ENCODE data around the gene LDAH.
A peak's percentile ranks its signal among the peaks of the same experiment; 100 is the strongest.

The LDAH gene

DNA sequence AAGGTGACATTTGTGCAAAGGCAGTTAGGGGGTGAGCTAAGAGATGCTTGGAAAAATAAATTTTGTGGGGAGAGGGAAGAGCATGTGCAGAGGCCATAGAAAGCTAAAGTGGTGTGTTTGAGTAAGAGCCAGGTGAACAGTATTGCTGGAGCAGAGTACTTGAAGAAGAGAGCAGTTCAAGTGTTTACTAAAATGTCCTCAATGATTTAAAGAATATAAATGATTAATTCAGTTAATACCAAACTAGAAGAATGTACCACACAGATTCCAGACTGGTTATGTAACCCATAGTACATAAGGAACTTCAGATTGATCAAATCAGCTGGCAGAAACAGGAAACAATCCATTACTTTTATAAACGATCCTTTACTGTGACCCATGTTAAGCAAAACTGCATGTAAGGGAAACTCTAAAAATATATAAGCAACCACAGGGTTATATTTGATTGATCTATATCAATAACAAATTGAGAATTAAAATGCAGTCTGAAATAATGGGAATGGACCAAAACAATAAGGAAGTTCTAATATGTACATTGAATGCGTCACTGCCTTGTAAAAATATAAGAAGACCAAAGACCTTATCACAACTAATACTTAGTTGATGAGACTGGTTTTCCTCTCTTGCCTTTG lies 76.9 kb downstream of the LDAH start:
- H3K4me3 ChIP-seq (ENCODE audit: low read length) = no peak overlapping the region
- DNase-seq (ENCODE audit: low read depth) = peak; percentile 5
- TF ChIP-seq, protein P1, sequence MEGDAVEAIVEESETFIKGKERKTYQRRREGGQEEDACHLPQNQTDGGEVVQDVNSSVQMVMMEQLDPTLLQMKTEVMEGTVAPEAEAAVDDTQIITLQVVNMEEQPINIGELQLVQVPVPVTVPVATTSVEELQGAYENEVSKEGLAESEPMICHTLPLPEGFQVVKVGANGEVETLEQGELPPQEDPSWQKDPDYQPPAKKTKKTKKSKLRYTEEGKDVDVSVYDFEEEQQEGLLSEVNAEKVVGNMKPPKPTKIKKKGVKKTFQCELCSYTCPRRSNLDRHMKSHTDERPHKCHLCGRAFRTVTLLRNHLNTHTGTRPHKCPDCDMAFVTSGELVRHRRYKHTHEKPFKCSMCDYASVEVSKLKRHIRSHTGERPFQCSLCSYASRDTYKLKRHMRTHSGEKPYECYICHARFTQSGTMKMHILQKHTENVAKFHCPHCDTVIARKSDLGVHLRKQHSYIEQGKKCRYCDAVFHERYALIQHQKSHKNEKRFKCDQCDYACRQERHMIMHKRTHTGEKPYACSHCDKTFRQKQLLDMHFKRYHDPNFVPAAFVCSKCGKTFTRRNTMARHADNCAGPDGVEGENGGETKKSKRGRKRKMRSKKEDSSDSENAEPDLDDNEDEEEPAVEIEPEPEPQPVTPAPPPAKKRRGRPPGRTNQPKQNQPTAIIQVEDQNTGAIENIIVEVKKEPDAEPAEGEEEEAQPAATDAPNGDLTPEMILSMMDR (conservative IDR thresholded peaks at IDR 0.05; ENCODE audit: low read length) = no peak

DNA sequence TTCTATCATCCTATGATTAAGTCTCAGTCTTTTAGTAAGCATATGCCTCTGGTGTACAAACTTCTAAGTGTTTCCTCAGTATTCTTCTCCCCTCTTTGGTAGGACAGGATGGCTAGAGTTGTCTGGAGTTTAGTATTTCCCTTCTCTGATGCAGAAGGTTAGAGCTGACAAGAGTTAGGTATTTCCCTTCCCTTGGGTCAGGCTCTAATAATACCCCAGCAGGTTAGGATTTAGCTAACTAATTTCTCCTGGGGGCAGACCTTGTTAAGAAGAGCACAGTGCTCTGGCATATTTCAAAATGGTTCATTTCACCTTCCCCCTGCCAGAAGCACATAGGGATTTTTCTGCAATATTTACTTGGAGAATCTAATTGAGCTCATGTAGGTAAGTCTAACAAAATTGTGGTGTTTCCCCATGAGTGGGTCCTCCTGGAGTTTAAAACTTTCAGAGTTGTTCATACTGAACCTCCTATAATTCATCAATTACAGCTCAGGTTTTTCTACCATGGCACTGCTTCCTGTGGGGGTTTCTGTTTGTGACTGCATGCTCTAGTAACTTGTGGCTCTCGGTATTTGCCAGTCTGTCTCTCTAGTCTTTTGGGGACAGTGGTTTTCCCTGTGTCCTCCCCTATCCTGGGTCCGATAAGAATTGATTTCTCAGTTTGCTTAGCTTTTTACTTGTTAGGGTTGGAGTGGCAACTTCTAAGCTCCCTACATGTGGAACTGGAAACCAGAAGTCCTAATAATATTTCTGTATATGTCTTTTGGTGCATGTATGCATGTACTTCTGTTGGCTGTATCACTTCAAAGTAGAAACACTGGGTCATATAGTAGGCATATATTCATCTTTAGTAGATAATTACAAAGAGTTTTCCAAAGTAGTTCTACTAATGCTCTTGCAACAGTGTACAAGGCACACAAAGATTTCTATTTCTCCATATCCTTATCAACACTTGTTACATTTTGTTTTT lies 78.2 kb downstream of the LDAH start:
- TF ChIP-seq, protein P1 (conservative IDR thresholded peaks at IDR 0.05; ENCODE audit: low read length) = no peak
- no peak overlapping the region for H3K4me3 ChIP-seq (ENCODE audit: low read length)
- no peak for DNase-seq (ENCODE audit: low read depth)

DNA sequence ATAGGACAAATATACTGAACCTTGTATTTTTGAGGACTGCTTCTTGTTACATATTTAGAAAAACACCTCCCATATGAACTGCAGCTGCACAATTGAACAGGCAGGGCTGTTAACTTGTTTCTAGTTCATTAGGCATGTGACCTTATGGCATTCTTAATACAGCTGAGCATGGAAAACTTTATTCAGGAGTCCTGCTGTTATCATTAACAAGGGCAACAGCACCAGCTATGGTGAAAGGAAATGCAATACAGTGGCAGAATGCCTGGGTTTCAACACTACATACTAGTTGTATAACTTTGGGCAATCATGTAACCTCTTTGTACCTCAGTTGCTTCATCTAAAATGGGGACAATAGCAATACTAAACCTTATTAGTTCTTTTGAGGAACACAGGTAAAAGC lies 84.1 kb downstream of the LDAH start:
- TF ChIP-seq, protein P1 (conservative IDR thresholded peaks at IDR 0.05; ENCODE audit: low read length) = no peak
- no peak overlapping the region for H3K4me3 ChIP-seq (ENCODE audit: low read length)
- no peak for DNase-seq (ENCODE audit: low read depth)

DNA sequence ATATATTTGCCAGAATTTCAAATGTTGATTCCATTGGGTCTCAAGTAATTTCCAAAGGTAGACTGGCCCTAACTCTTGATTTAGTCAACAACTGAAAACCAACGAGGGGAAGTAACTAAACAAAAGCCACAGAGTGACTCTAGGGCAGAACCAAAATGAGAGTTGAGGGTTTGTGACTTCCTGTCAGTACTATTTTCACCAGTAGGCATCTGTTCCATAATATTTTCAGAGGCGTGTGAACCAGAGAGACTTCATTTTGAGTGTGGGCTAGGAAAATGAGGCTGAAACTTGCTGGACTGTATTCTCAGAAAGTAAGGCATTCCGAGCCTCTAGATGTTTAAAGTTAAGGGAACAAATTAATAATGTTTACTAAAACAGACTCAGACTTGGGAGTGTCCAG lies 85.4 kb downstream of the LDAH start:
- H3K4me3 ChIP-seq (ENCODE audit: low read length) = no peak overlapping the region
- TF ChIP-seq, protein P1 (conservative IDR thresholded peaks at IDR 0.05; ENCODE audit: low read length) = no peak
- DNase-seq (ENCODE audit: low read depth) = no peak

DNA sequence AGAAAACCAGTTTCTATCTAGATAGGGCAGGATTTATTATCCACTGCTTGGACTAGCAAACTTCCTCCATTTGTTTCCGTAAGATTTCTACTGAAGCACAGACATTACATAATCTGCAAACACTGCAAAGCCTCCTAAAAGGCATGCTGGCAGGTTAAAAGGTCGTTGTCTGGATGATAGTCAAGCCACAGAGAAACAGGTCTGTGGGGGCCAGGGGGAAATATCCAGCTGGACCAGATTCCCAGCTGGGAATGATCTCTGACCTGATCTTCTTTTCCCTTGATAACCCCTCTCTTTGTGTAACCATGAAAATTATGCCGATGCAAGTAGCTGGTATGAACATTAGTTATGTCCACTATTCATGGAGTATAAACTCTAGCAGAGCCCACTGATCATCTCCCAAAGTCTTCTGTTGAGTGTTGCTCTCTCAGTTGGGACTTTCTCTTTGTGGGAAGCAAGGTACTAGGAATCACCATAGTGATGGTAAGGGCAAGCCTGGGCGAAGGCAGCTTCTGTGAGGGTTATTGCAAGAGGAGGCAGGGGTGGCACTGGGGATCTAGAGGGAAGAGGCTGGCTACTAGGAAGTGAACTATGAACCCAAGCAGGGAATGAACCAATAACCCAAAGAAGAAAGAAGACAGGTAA lies 94.7 kb downstream of the LDAH start:
- TF ChIP-seq, protein P1 (conservative IDR thresholded peaks at IDR 0.05; ENCODE audit: low read length) = no peak
- no peak overlapping the region for H3K4me3 ChIP-seq (ENCODE audit: low read length)
- DNase-seq (ENCODE audit: low read depth) = peak; percentile 21

DNA sequence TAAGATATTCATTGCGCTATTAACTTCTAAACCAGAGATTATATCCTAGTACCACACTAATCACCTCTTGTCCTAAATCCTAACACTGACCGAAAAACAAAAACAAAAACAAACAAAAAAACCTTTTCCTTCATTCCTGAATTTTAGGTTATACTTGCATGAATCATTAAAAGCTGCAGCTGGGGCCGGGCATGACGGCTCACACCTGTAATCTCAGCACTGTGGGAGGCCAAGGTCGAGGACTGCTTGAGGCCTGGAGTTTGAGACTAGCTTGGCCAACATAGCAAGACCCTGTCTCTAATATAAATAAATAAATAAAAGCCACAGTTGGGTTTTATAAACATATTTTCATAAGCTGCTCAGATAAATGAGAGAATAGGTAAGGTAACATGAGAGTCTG lies 96.0 kb downstream of the LDAH start:
- H3K4me3 ChIP-seq (ENCODE audit: low read length) = no peak overlapping the region
- no peak for DNase-seq (ENCODE audit: low read depth)
- TF ChIP-seq, protein P1 (conservative IDR thresholded peaks at IDR 0.05; ENCODE audit: low read length) = no peak

All from AG10803 (cell line).